ENCODE data around the gene TRUB2.
"Not testable (repeated sequence)": the region's sequence is repeated elsewhere in the genome, so short reads cannot be mapped to it uniquely, and the experiment has no call there.

The TRUB2 gene

DNA sequence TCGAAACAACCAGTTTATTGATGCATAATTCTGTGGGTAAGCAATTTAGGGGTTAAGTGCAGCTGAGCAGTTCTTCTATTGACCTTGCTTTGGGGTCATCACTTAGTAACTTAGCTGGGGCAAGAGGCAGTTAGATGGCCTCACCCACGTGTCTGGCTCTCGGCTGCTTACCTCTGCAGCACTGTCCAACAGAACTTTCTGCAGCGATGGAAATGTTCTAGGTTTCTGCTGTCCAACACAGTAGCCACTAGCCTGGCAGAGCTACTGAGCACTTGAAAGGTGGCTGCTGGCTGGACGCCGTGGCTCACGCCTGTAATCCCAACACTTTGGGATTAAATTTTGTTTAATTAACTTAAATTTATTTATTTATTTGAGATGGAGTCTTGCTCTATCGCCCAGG lies 35.8 kb upstream of the TRUB2 start:
- CTCF ChIA-PET: interaction anchor here (1.5 kb wide), 1 partner anchor 16 kb away, joined by 3 read pairs; no protein-coding TSS in a partner anchor
- H3K36me3 Mint-ChIP-seq: peaks cover 11% of the 10 kb centered on the region
- no peaks in the 10 kb centered on the region for H3K9me3 Mint-ChIP-seq
- H3K27me3 Mint-ChIP-seq: no peaks in the 10 kb centered on the region
- no peak overlapping the region for H3K4me3 Mint-ChIP-seq
- DNase-seq: no peak
- H3K4me1 Mint-ChIP-seq: peaks cover 15% of the 10 kb centered on the region
- no peak overlapping the region for H3K27ac Mint-ChIP-seq

DNA sequence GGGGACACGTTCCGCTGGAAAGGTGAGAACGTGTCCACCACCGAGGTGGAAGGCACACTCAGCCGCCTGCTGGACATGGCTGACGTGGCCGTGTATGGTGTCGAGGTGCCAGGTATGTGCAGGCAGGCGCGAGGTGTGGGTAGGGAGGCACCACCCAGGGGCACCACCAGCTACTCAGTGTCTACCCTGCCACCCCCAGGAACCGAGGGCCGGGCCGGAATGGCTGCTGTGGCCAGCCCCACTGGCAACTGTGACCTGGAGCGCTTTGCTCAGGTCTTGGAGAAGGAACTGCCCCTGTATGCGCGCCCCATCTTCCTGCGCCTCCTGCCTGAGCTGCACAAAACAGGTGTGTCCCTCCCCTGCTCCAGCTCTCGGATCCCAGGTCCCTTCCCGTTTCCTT lies 33.2 kb upstream of the TRUB2 start:
- H3K27ac Mint-ChIP-seq: no peak overlapping the region
- no peak overlapping the region for H3K4me3 Mint-ChIP-seq
- CTCF ChIA-PET: interaction anchor here (1.7 kb wide), 1 partner anchor 8 kb away, joined by 3 read pairs; no protein-coding TSS in a partner anchor
- H3K9me3 Mint-ChIP-seq: no peaks in the 10 kb centered on the region
- no peaks in the 10 kb centered on the region for H3K27me3 Mint-ChIP-seq
- H3K4me1 Mint-ChIP-seq: no peaks in the 10 kb centered on the region
- no peak for DNase-seq
- peaks cover 16% of the 10 kb centered on the region for H3K36me3 Mint-ChIP-seq

- CTCF ChIA-PET: interaction anchor here (1.1 to 3.3 kb wide), 2 partner anchors 9 to 12 kb away, joined by 4 to 15 read pairs; no protein-coding TSS in a partner anchor
- DNase-seq: no peak
- Mint-ChIP-seq H3K36me3 (peaks cover 13% of the 10 kb centered on the region), H3K27ac (peak overlapping the region; percentile 14), H3K9me3 (no peaks in the 10 kb centered on the region), H3K4me1 (no peaks in the 10 kb centered on the region), H3K27me3 (no peaks in the 10 kb centered on the region), H3K4me3 (no peak overlapping the region)
Measured at GRCh38 chr9:128349772-128350171, 27.5 kb upstream of the TRUB2 start.

GRCh38 chr9:128349125-128349524 lies 26.9 kb upstream of the TRUB2 start:
- H3K4me3 Mint-ChIP-seq: no peak overlapping the region
- no peak for DNase-seq
- peaks cover 12% of the 10 kb centered on the region for H3K36me3 Mint-ChIP-seq
- no peak overlapping the region for H3K27ac Mint-ChIP-seq
- H3K27me3 Mint-ChIP-seq: no peaks in the 10 kb centered on the region
- no peaks in the 10 kb centered on the region for H3K4me1 Mint-ChIP-seq
- no peaks in the 10 kb centered on the region for H3K9me3 Mint-ChIP-seq
- CTCF ChIA-PET: interaction anchor here (1.1 kb wide), 1 partner anchor 8 kb away, joined by 4 read pairs; no protein-coding TSS in a partner anchor

- no peak overlapping the region for H3K4me3 Mint-ChIP-seq
- H3K27ac Mint-ChIP-seq: no peak overlapping the region
- no peaks in the 10 kb centered on the region for H3K9me3 Mint-ChIP-seq
- DNase-seq: no peak
- H3K27me3 Mint-ChIP-seq: no peaks in the 10 kb centered on the region
- CTCF ChIA-PET: interaction anchor here (0.6 to 1.1 kb wide), 3 partner anchors 34 to 95 kb away, joined by 3 to 4 read pairs (median 3); no protein-coding TSS in a partner anchor
- H3K4me1 Mint-ChIP-seq: peaks cover 5% of the 10 kb centered on the region
- H3K36me3 Mint-ChIP-seq: peaks cover 5% of the 10 kb centered on the region
Measured at GRCh38 chr9:128344931-128345605, 22.8 kb upstream of the TRUB2 start.

- no peak overlapping the region for H3K27ac Mint-ChIP-seq
- CTCF ChIA-PET: interaction anchor here (1.4 kb wide), 1 partner anchor 49 kb away, joined by 3 read pairs; no protein-coding TSS in a partner anchor
- H3K4me1 Mint-ChIP-seq: peaks cover 11% of the 10 kb centered on the region
- DNase-seq: no peak
- H3K27me3 Mint-ChIP-seq: no peaks in the 10 kb centered on the region
- peaks cover 5% of the 10 kb centered on the region for H3K36me3 Mint-ChIP-seq
- no peak overlapping the region for H3K4me3 Mint-ChIP-seq
- H3K9me3 Mint-ChIP-seq: no peaks in the 10 kb centered on the region
Measured at GRCh38 chr9:128343855-128344254, 21.6 kb upstream of the TRUB2 start.

DNA sequence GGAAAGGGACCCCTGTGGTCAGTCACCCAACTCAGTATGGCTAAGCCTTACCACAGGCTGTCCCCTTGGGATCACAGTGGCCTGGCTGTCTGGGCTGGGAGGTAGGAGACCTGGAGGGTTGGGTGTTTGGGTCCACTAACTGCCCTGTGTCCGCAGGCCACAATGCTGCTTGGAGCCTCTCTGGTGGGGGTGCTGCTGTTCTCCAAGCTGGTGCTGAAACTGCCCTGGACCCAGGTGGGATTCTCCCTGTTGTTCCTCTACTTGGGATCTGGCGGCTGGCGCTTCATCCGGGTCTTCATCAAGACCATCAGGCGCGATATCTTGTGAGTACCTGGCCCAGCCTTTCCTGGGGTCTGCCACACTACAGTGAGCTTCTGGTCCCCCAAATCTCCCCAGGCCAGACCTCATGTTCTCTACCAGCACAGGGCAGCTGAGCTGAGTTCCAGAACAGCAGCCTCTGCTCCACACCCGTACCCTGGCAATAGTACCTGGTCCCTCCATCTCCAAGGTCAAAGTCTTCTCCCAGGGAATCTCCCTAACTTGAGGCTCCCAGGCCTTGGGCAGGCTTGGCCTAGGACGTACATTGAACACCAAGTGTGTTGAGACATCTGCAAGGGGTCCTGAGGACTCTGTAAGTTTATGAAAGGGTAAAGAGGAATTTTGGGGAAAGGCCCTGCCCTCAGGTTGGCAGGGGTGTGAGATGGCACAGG lies 20.9 kb upstream of the TRUB2 start:
- no peaks in the 10 kb centered on the region for H3K27me3 Mint-ChIP-seq
- H3K36me3 Mint-ChIP-seq: peaks cover 3% of the 10 kb centered on the region
- no peak overlapping the region for H3K4me3 Mint-ChIP-seq
- H3K4me1 Mint-ChIP-seq: peaks cover 11% of the 10 kb centered on the region
- no peak overlapping the region for H3K27ac Mint-ChIP-seq
- CTCF ChIA-PET: interaction anchor here (1.4 kb wide), 1 partner anchor 48 kb away, joined by 3 read pairs; no protein-coding TSS in a partner anchor
- H3K9me3 Mint-ChIP-seq: no peaks in the 10 kb centered on the region
- no peak for DNase-seq

DNA sequence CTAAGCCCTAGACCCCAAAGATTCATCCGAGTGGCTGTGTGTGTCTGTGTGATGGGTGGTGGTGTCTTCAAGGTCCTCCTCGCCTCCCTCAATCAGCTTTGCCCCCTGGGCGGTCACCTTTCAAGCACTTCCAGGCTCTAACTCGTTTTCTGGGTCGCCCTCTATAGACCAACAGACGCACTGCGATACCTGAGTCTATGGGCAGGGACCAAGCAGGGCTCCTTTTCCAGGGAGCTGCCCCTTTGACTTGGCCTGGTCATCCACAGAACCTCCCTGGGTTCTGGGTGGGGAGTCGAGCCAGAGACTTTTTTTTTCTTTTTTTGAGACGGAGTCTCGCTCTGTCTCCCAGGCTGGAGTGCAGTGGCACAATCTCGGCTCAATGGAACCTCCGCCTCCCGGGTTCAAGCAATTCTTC lies 19.2 kb upstream of the TRUB2 start:
- H3K27me3 Mint-ChIP-seq: no peaks in the 10 kb centered on the region
- CTCF ChIA-PET: interaction anchor here (0.6 to 1.7 kb wide), 32 partner anchors 8 to 217 kb away, joined by 3 to 26 read pairs (median 4); partner anchors contain the start of gene URM1

DNA sequence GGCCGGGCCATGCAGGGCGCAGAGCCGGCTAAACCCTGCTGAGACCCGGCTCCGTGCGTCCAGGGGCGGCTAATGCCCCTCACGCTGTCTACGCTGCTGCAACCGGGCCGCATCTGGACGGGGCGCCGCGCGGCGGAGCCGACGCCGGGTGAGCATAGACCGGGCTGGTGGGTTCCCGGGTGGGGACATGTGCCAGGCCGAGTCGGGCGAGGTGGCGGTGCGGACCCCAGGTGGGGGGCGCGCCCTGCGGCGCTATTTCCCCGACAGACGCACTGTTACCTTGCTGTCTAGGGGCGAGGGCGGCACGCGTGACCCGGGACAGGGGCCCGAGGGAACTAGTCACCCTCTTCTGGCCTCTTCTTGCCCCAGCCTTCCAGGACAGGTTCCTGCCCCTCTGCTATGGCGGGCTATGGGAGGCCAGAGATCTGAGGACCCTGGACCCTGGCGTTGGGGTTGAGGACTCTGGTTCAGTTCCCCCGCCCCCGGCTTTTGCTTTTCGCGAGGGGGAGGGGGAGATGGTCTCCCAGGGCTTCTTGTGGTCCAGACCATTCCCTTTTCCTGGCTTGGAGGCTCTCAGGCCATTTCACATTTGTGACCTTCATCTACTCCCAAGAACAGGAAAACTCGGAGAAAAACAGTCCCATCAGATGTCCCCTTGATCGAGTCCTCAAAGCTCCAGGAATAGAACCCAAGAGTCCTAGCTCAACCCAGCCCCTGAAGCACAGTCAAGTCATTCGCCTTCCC lies 18.6 kb upstream of the TRUB2 start:
- H3K27ac Mint-ChIP-seq: peak overlapping the region; percentile 87
- peaks cover 3% of the 10 kb centered on the region for H3K36me3 Mint-ChIP-seq
- CTCF ChIA-PET: interaction anchor here (0.6 to 1.7 kb wide), 32 partner anchors 8 to 216 kb away, joined by 3 to 26 read pairs (median 4); partner anchors contain the start of gene URM1
- H3K4me1 Mint-ChIP-seq: peaks cover 11% of the 10 kb centered on the region
- no peaks in the 10 kb centered on the region for H3K27me3 Mint-ChIP-seq
- H3K4me3 Mint-ChIP-seq: peak overlapping the region; percentile 89
- DNase-seq: no peak
- no peaks in the 10 kb centered on the region for H3K9me3 Mint-ChIP-seq

More for the DNA sequence above, 19.2 kb upstream of the TRUB2 start:
- Mint-ChIP-seq H3K4me3 (peak overlapping the region; percentile 89), H3K9me3 (no peaks in the 10 kb centered on the region), H3K4me1 (peaks cover 11% of the 10 kb centered on the region), H3K36me3 (peaks cover 3% of the 10 kb centered on the region), H3K27ac (peak overlapping the region; percentile 87)
- DNase-seq: peak; percentile 82

DNA sequence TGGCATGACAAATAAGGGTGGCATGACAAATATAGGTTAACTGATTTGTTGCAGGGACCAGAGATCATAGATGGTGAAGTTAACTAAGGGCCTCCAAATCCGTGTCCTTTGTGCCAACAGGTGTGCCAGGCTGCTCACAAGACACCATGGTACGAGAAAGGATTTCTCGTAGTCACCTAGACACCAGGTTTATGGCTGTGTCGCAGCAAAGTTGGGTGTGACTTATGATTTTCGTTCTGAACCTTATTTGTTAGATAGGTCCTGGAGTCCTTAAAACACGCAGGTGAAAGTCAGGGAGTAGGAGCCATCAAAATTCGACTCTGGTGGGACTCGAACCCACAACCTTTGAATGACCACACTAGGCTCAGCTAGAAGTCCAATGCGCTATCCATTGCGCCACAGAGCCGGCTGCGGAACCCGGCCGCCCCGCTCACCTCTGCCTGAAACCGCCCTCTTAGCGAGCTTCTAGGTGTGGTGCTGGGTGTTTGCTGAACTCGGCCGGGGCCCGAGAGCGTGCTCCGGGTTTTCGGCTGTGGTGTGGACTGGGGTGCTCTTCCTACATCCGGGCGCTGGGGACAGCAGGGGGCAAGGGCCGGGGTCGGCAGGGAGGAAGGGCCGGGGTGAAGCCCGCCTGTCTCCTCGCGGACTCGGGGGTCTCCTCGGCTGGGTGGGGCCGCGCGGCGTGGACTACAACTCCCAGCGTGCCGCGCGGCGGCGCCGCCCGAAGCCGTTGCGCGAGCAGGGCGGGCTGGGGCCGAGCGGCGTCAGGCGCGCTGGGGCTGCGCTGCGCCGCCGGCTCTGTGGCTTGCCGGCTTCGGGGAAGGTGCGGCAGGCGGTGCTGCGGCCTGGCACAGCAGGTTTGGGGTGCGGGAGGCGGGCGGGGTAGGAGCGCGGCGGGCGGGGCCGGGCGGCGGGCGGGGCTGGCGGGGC lies 17.8 kb upstream of the TRUB2 start, which contains the start of gene SLC27A4:
Gene SLC27A4 (plus strand): TSS at position 767 of the 930 bp plus-strand sequence. CDS start 2,606 bp downstream, outside the sequence.
- Mint-ChIP-seq H3K4me3 (peak within 1 kb of the TSS; percentile 89), H3K27me3 (no peaks in the 10 kb centered on the region), H3K4me1 (peaks cover 11% of the 10 kb centered on the region), H3K27ac (peak within 1 kb of the TSS; percentile 89), H3K9me3 (no peaks in the 10 kb centered on the region), H3K36me3 (peaks cover 3% of the 10 kb centered on the region)
- peak; percentile 87 for DNase-seq
- CTCF ChIA-PET: no interaction called here

DNA sequence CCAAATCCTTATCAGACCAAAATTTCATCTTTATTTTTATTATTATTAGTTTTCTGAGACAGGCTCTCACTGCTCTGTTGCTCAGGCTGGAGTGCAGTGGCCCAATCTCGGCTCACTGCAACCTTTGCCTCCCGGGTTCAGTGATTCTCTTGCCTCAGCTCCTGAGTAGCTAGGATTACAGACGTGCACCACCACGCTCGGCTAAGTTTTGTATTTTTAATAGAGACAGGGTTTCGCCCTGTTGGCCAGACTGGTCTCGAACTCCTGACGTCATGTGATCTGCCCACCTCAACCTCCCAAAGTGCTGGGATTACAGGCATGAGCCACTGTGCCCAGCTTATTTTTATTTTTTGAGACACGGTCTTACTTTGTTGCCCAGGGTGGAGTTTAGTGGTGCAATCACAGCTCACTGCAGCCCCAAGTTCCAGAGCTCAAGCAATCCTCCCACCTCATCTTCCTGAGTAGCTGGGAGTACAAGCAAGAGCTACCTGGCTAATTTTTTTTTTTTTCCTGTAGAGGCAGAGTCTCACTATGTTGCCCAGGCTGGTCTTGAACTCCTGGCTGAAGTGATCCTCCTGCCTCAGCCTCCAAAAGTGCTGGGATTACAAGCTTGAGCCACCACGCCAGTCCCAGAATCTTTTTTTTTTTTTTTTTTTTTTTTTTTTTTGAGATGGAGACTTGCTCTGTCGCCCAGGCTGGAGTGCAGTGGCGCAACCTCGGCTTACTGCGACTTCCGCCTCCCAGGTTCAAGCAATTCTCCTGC lies 16.8 kb upstream of the TRUB2 start:
- H3K36me3 Mint-ChIP-seq, DNase-seq, H3K9me3 Mint-ChIP-seq, CTCF ChIA-PET, H3K27me3 Mint-ChIP-seq, H3K27ac Mint-ChIP-seq: not testable (repeated sequence)
- Mint-ChIP-seq H3K4me3 (peak overlapping the region; percentile 89), H3K4me1 (peaks cover 11% of the 10 kb centered on the region)

GRCh38 chr9:128337936-128338335 lies 15.7 kb upstream of the TRUB2 start:
- Mint-ChIP-seq H3K4me3 (no peak overlapping the region), H3K27ac (no peak overlapping the region), H3K27me3 (no peaks in the 10 kb centered on the region), H3K36me3 (no peaks in the 10 kb centered on the region), H3K4me1 (peaks cover 11% of the 10 kb centered on the region), H3K9me3 (no peaks in the 10 kb centered on the region)
- CTCF ChIA-PET: no interaction called here
- no peak for DNase-seq

All from activated naive CD4-positive, alpha-beta T cell treated with anti-CD3 and anti-CD28 coated beads, Interleukin-2, amount 10 ng/mL, durations not matched to agents 7 days and 5 days (primary cell).